DMS153 treated with DMSO at 0.1 percent for 48 hours (cell line): ENCODE results near the gene TMED5.
"Not testable (repeated sequence)": the region's sequence is repeated elsewhere in the genome, so short reads cannot be mapped to it uniquely, and the experiment has no call there.

Experiments
- DNase-seq: peaks from one replicate; lab custom pipeline; 2025; ENCODE audit not compliant: unreplicated experiment; lab: John Stamatoyannopoulos, UW

Gene TMED5

GRCh38 chr1:93172778-93173177, 7.4 kb downstream of the TMED5 start:
- no peak for DNase-seq

- DNase-seq: no peak
These were observed 8.6 kb downstream of the TMED5 start for GRCh38 chr1:93171549-93172034.

GRCh38 chr1:93170141-93170678, 10.0 kb downstream of the TMED5 start:
- not testable (repeated sequence) for DNase-seq

- no peak for DNase-seq
These were observed 13.2 kb downstream of the TMED5 start for GRCh38 chr1:93167006-93167405.

GRCh38 chr1:93165895-93166294, 14.3 kb downstream of the TMED5 start:
- DNase-seq: not testable (repeated sequence)

GRCh38 chr1:93164816-93165215, 15.4 kb downstream of the TMED5 start:
- no peak for DNase-seq

- not testable (repeated sequence) for DNase-seq
These were observed 16.9 kb downstream of the TMED5 start for GRCh38 chr1:93163314-93163713.

GRCh38 chr1:93159337-93159736, 20.9 kb downstream of the TMED5 start:
- DNase-seq: no peak

GRCh38 chr1:93155335-93155734, 24.9 kb downstream of the TMED5 start:
- DNase-seq: no peak

- DNase-seq: no peak
These were observed 25.3 kb downstream of the TMED5 start for GRCh38 chr1:93154898-93155297.

GRCh38 chr1:93152835-93153234, 27.4 kb downstream of the TMED5 start:
- DNase-seq: no peak

GRCh38 chr1:93151474-93151873, 28.7 kb downstream of the TMED5 start:
- no peak for DNase-seq

GRCh38 chr1:93150729-93151128, 29.5 kb downstream of the TMED5 start:
- no peak for DNase-seq

- DNase-seq: no peak
These were observed 32.2 kb downstream of the TMED5 start for GRCh38 chr1:93148001-93148400.

GRCh38 chr1:93143769-93144168, 36.4 kb downstream of the TMED5 start:
- DNase-seq: no peak

GRCh38 chr1:93143136-93143535, 37.1 kb downstream of the TMED5 start:
- no peak for DNase-seq

- DNase-seq: no peak
These were observed 38.1 kb downstream of the TMED5 start for GRCh38 chr1:93142161-93142560.

GRCh38 chr1:93140106-93140505, 40.1 kb downstream of the TMED5 start:
- DNase-seq: no peak

- DNase-seq: no peak
These were observed 42.5 kb downstream of the TMED5 start for GRCh38 chr1:93137604-93138292.

- DNase-seq: no peak
These were observed 43.8 kb downstream of the TMED5 start for GRCh38 chr1:93136445-93136844.

- DNase-seq: no peak
These were observed 47.6 kb downstream of the TMED5 start for GRCh38 chr1:93132638-93133037.

GRCh38 chr1:93129507-93130099, 50.6 kb downstream of the TMED5 start:
- DNase-seq: no peak
